Measurements from ENCODE around the gene ZNF76.

DNA sequence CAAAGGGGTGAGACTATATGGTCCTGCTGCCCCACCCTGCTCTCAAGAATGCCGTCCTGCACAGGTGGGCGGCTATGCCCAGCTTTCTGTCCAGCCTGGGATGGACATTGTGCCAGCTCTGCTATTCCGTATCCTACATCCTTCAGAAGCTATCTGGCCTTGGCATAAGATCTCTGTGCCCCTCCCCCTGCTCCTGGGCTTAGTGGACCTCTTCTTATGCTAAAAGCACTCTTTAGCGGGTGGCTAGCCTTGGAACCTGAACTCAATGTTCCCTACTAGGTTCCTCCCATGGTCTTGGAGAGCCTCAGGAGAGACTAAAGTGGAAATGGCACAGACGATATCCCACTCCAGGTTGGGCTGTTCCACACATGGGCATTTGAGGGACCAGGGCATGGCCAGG, 23.3 kb upstream of the ZNF76 start:
- TF ChIP-seq, protein P1, sequence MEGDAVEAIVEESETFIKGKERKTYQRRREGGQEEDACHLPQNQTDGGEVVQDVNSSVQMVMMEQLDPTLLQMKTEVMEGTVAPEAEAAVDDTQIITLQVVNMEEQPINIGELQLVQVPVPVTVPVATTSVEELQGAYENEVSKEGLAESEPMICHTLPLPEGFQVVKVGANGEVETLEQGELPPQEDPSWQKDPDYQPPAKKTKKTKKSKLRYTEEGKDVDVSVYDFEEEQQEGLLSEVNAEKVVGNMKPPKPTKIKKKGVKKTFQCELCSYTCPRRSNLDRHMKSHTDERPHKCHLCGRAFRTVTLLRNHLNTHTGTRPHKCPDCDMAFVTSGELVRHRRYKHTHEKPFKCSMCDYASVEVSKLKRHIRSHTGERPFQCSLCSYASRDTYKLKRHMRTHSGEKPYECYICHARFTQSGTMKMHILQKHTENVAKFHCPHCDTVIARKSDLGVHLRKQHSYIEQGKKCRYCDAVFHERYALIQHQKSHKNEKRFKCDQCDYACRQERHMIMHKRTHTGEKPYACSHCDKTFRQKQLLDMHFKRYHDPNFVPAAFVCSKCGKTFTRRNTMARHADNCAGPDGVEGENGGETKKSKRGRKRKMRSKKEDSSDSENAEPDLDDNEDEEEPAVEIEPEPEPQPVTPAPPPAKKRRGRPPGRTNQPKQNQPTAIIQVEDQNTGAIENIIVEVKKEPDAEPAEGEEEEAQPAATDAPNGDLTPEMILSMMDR (conservative IDR thresholded peaks at IDR 0.05; ENCODE audit: low read length): no peak
- TF ChIP-seq EZH2phosphoT487 (IDR thresholded peaks at IDR 0.05; ENCODE audit: borderline replicate concordance, low read depth, low read length): no peak

Data from OCI-LY7 (cell line).